A549 (cell line): ENCODE results near the gene E4F1. TPM values are rescaled to one million over a fixed set of nuclear protein-coding genes. Genes with fewer than 3 reads are reported as not detected.

Source experiments
- ATAC-seq, 2 experiments: fragments of 200-7000 bp in 1 of 2; fragments of >200 bp in 1 of 2; cut with Nextera tagmentation in 1 of 2; cut with Tn5 transposase in 1 of 2; 3 replicates each; pipeline versions ENCODE4 v1.8.0 to v1.9.1; 2018 to 2020; ENCODE audit warnings: mild to moderate bottlenecking in 1 of 2, moderate library complexity in 1 of 2
- CTCF ChIA-PET: fragments of 300-600 bp; sonication (Branson Sonifier 250); formaldehyde crosslinking; extraction: SDS; loops from one replicate; lab custom pipeline; 2021; ENCODE audit warnings: antibody characterized with exemption, inconsistent platforms; lab: Yijun Ruan, JAX
- POLR2A ChIA-PET: fragments of 350-600 bp; formaldehyde crosslinking; extraction: SDS; loops from one replicate; lab custom pipeline; 2021; ENCODE audit warnings: antibody characterized with exemption, inconsistent platforms; lab: Yijun Ruan, JAX
- DNase-seq, 2 experiments: peaks; one replicate each; pipeline versions ENCODE4 v3.0.0 to v3.0.0-alpha.2; 2011 to 2016; ENCODE audit warnings: low read depth in 1 of 2, low spot score in 1 of 2
- FAIRE-seq: peaks from 2 replicates; lab custom pipeline; 2011; peaks lifted over from hg19 to GRCh38; lab: Jason Lieb, UNC
- H3K27ac ChIP-seq, 2 experiments: fragments of >200 bp; sonication (Bioruptor Twin); formaldehyde crosslinking; 3 replicates each; pipeline ENCODE4 v1.5.1; 2016 to 2017
- H3K4me1 ChIP-seq: fragments of >200 bp; sonication (Bioruptor Twin); formaldehyde crosslinking; 3 replicates; pipeline ENCODE4 v1.6.1; 2016
- H3K4me2 ChIP-seq: fragments of >200 bp; sonication (Bioruptor Twin); formaldehyde crosslinking; 3 replicates; pipeline ENCODE4 v1.6.1; 2016
- H3K4me3 ChIP-seq: fragments of >200 bp; sonication (Bioruptor Twin); formaldehyde crosslinking; 3 replicates; pipeline ENCODE4 v1.5.1; 2016
- H3K9me3 ChIP-seq: fragments of >200 bp; sonication (Bioruptor Twin); formaldehyde crosslinking; 3 replicates; pipeline ENCODE4 v1.6.1; 2016
- CBX8 ChIP-seq: fragments of 200-600 bp; sonication (generic); IDR thresholded peaks from 2 replicates; pipeline ENCODE4 v1.6.1; 2016
- EHF ChIP-seq: fragments of 250-450 bp; sonication (Bioruptor Pico); IDR thresholded peaks from 2 replicates; pipeline ENCODE4 v1.5.0; 2020; ENCODE audit warnings: mild to moderate bottlenecking
- EHMT2 ChIP-seq: fragments of 200-600 bp; sonication (generic); IDR thresholded peaks from 2 replicates; pipeline ENCODE4 v1.6.1; 2016; ENCODE audit warnings: antibody characterized with exemption, low read depth, mild to moderate bottlenecking, moderate library complexity
- ELK1 ChIP-seq: fragments of 150-350 bp; IDR thresholded peaks from 2 replicates; pipeline ENCODE4 v1.6.1; 2014; ENCODE audit warnings: low read depth, mild to moderate bottlenecking, low read length
- EP300 ChIP-seq, 2 experiments: fragments of >200 bp; sonication (Bioruptor Twin); formaldehyde crosslinking; IDR thresholded peaks; 2 replicates in 1 of 2; 3 replicates in 1 of 2; pipeline ENCODE4 v1.6.1; 2016 to 2017
- ESRRA ChIP-seq: fragments of 150-350 bp; IDR thresholded peaks from 2 replicates; pipeline ENCODE4 v1.6.1; 2014; ENCODE audit warnings: mild to moderate bottlenecking, low read length, borderline replicate concordance
- FOXS1 ChIP-seq: fragments of 250-450 bp; sonication (Bioruptor Pico); IDR thresholded peaks from 2 replicates; pipeline ENCODE4 v1.5.0; 2020; ENCODE audit warnings: mild to moderate bottlenecking, moderate library complexity
- HDAC2 ChIP-seq: fragments of 200-600 bp; sonication (generic); IDR thresholded peaks from 2 replicates; pipeline ENCODE4 v1.6.1; 2016
- HOXB13 ChIP-seq: fragments of 250-450 bp; sonication (Bioruptor Pico); IDR thresholded peaks from 2 replicates; pipeline ENCODE4 v1.5.0; 2020; ENCODE audit warnings: low read depth, mild to moderate bottlenecking, moderate library complexity
- JUN ChIP-seq, 2 experiments: fragments of >200 bp; sonication (Bioruptor Twin); formaldehyde crosslinking; IDR thresholded peaks; 2 replicates in 1 of 2; 3 replicates in 1 of 2; pipeline ENCODE4 v1.6.1; 2016 to 2017
- JUNB ChIP-seq: fragments of >200 bp; sonication (Bioruptor Twin); formaldehyde crosslinking; IDR thresholded peaks from 2 replicates; pipeline ENCODE4 v1.6.1; 2016
- KDM1A ChIP-seq: fragments of 200-600 bp; sonication (generic); IDR thresholded peaks from 2 replicates; pipeline ENCODE4 v1.6.1; 2016; ENCODE audit warnings: low read depth, mild to moderate bottlenecking
- KDM5A ChIP-seq: fragments of 200-600 bp; sonication (generic); IDR thresholded peaks from 2 replicates; pipeline ENCODE4 v1.6.1; 2016; ENCODE audit warnings: antibody characterized with exemption, mild to moderate bottlenecking
- NPAS2 ChIP-seq: fragments of 250-450 bp; sonication (Bioruptor Pico); IDR thresholded peaks from 2 replicates; pipeline ENCODE4 v1.8.0; 2022; ENCODE audit warnings: mild to moderate bottlenecking, moderate library complexity, borderline replicate concordance
- NR3C1 ChIP-seq: fragments of >200 bp; sonication (Bioruptor Twin); formaldehyde crosslinking; IDR thresholded peaks from 3 replicates; pipeline ENCODE4 v1.6.1; 2017
- PHF8 ChIP-seq: fragments of 200-600 bp; sonication (generic); IDR thresholded peaks from 2 replicates; pipeline ENCODE4 v1.6.1; 2016; ENCODE audit warnings: low read depth, mild to moderate bottlenecking, antibody characterized with exemption, moderate library complexity, borderline replicate concordance
- RAD21 ChIP-seq, 2 experiments: fragments of >200 bp in 1 of 2; sonication (Bioruptor Twin) in 1 of 2; formaldehyde crosslinking in 1 of 2; IDR thresholded peaks in 1 of 2; conservative IDR thresholded peaks in 1 of 2; 2 replicates in 1 of 2; 3 replicates in 1 of 2; pipeline ENCODE4 v1.6.1; 2012 to 2018; ENCODE audit warnings: inconsistent platforms in 1 of 2
- RCOR1 ChIP-seq: fragments of 150-350 bp; IDR thresholded peaks from 2 replicates; pipeline ENCODE4 v1.6.1; 2014; ENCODE audit warnings: antibody characterized with exemption, low read length, low read depth
- SMC3 ChIP-seq: fragments of >200 bp; sonication (Bioruptor Twin); formaldehyde crosslinking; IDR thresholded peaks from 3 replicates; pipeline ENCODE4 v1.6.1; 2018; ENCODE audit warnings: inconsistent platforms
- TFCP2L1 ChIP-seq: fragments of 250-450 bp; sonication (Bioruptor Pico); IDR thresholded peaks from 2 replicates; pipeline ENCODE4 v1.5.0; 2021; ENCODE audit warnings: mild to moderate bottlenecking
- ZC3H11A ChIP-seq: fragments of 450-650 bp; IDR thresholded peaks from 2 replicates; pipeline ENCODE4 v1.6.1; 2014; ENCODE audit warnings: antibody characterized with exemption, mild to moderate bottlenecking
- ZFP36 ChIP-seq: fragments of 450-650 bp; IDR thresholded peaks from 2 replicates; pipeline ENCODE4 v1.6.1; 2014; ENCODE audit warnings: borderline replicate concordance; ENCODE audit not compliant: partially characterized antibody
- ZSCAN20 ChIP-seq: fragments of 250-450 bp; sonication (Bioruptor Pico); IDR thresholded peaks from 2 replicates; pipeline ENCODE4 v1.8.0; 2022; ENCODE audit warnings: mild to moderate bottlenecking, moderate library complexity
- WGBS: methylation state at CpG from one replicate; pipeline ENCODE4 v1.1.6; 2017; ENCODE audit errors: missing lambda C conversion rate; 5-methylcytosine and 5-hydroxymethylcytosine counted together
- polyA plus RNA-seq, 4 experiments: library from polyadenylated mRNA; depleted of rRNA in 3 of 4; stranded (reverse); fragments of >200 nt; fragmentation: RNase III in 1 of 4; extraction: RNeasy Plus Mini Kit Qiagen cat#74134 plus additional on column Dnase treatment in 1 of 4; gene quantifications; 2 replicates in 3 of 4; 3 replicates in 1 of 4; pipeline ENCODE4 v1.2.3, GENCODE V29; 2011 to 2017
- TF ChIP-seq, protein P1 (sequence below): fragments of >200 bp; sonication (Bioruptor Twin); formaldehyde crosslinking; IDR thresholded peaks from 2 replicates; pipeline ENCODE4 v1.6.1; 2016
- TF ChIP-seq, protein P2 (sequence below): fragments of >200 bp; sonication (Bioruptor Twin); formaldehyde crosslinking; IDR thresholded peaks from 3 replicates; pipeline ENCODE4 v1.6.1; 2016

The E4F1 gene
- polyA plus RNA-seq, 2 of the 4 experiments (the other 2 are of a cell fraction): 10.4 to 23.3 TPM

GRCh38 chr16:2179107-2179501 is 44.3 kb upstream of the E4F1 start:
- POLR2A ChIA-PET: no interaction called here
- no peaks in the 10 kb centered on the region for H3K4me1 ChIP-seq
- no peak overlapping the region for H3K4me2 ChIP-seq
- H3K4me3 ChIP-seq: no peak overlapping the region
- no peak for TF ChIP-seq TFCP2L1 (CRISPR knock-in tag)
- no peak for TF ChIP-seq ZSCAN20 (CRISPR knock-in tag)
- TF ChIP-seq ELK1: no peak
- no peak for TF ChIP-seq SMC3
- TF ChIP-seq EHMT2: no peak
- TF ChIP-seq, all 56 proteins: peak for 0
- ATAC-seq (no peak), DNase-seq (no peak), FAIRE-seq (no peak)
- CTCF ChIA-PET: no interaction called here
- Histone ChIP-seq H3K9me3 (no peaks in the 10 kb centered on the region), H3K27ac (no peak overlapping the region)
- 96% methylated on average over 41 of the region's 50 CpGs for WGBS

DNA sequence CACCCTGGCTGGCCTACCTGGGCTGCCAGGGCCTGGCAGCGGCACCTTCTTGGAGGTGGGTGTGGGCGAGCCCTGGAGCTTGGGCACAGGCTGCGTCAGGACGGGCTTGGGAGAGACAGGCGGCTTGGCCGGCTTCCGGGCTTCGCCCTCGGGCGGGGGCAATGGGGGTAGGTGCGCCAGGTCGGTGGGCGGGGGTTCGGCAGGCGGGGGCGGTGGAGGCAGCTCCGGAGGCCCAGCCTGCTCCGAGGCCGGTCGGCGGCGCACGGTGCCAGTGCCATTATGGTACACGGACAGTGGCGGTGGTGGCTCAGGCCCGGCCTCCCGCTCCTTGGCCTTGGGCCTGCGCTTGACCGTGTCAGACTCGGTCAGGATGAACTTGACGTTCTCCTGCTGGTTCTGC is 43.8 kb upstream of the E4F1 start:
- ChIA-PET POLR2A (no interaction called here), CTCF (no interaction called here)
- H3K4me3 ChIP-seq: no peak overlapping the region
- no peak for DNase-seq
- 94% methylated on average over 14 of the region's 31 CpGs for WGBS
- no peak for FAIRE-seq
- H3K4me1 ChIP-seq: no peaks in the 10 kb centered on the region
- TF ChIP-seq EP300 (IDR thresholded peaks at IDR 0.05): no peak
- no peak for TF ChIP-seq KDM1A
- TF ChIP-seq EHF (CRISPR knock-in tag): no peak
- no peak for TF ChIP-seq ZFP36
- no peak for TF ChIP-seq ELK1
- no peak overlapping the region for H3K27ac ChIP-seq
- H3K4me2 ChIP-seq: no peak overlapping the region
- no peak for ATAC-seq
- H3K9me3 ChIP-seq: no peaks in the 10 kb centered on the region

DNA sequence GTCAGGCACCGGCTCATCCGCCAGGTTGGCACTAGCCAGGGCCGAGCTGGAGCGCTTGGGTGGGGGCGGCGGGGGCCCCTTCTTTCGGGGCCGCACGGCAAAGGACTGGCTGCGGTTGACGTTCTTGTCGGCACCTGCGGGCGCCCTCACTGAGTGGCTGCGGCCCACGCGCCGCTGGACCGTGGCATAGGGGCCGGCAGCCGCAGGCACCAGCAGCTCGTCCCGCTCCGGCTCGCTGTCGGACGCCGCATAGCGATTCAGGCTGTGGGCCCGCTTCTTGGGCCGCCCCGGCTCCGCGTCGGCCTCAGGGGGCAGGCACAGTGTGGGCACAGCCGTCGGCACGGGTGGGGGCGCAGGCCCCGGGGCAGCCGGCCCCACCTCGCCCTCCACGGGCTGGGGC is 42.9 kb upstream of the E4F1 start:
- Histone ChIP-seq H3K4me1 (no peaks in the 10 kb centered on the region), H3K27ac (no peak overlapping the region), H3K9me3 (no peaks in the 10 kb centered on the region), H3K4me3 (no peak overlapping the region), H3K4me2 (no peak overlapping the region)
- 97% methylated on average over 21 of the region's 43 CpGs for WGBS
- DNase-seq (no peak), FAIRE-seq (no peak), ATAC-seq (no peak)
- ChIA-PET CTCF (interaction anchor here (2.9 kb wide), 1 partner anchor 15 kb away, joined by 13 read pairs; no protein-coding TSS in a partner anchor), POLR2A (interaction anchor here (1.9 kb wide), 1 partner anchor 25 kb away, joined by 7 read pairs; the partner anchor contains the start of gene TRAF7)
- no peak for TF ChIP-seq ZFP36
- TF ChIP-seq ESRRA: no peak
- TF ChIP-seq HDAC2: no peak
- TF ChIP-seq JUN (IDR thresholded peaks at IDR 0.05): no peak
- no peak for TF ChIP-seq HOXB13 (CRISPR knock-in tag)
- TF ChIP-seq CBX8: no peak
- TF ChIP-seq NPAS2 (CRISPR knock-in tag): no peak
- TF ChIP-seq PHF8: no peak
- no peak for TF ChIP-seq FOXS1 (CRISPR knock-in tag)
- TF ChIP-seq, protein P1, sequence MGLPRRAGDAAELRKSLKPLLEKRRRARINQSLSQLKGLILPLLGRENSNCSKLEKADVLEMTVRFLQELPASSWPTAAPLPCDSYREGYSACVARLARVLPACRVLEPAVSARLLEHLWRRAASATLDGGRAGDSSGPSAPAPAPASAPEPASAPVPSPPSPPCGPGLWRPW: no peak
- TF ChIP-seq RCOR1: no peak
- TF ChIP-seq, protein P2, sequence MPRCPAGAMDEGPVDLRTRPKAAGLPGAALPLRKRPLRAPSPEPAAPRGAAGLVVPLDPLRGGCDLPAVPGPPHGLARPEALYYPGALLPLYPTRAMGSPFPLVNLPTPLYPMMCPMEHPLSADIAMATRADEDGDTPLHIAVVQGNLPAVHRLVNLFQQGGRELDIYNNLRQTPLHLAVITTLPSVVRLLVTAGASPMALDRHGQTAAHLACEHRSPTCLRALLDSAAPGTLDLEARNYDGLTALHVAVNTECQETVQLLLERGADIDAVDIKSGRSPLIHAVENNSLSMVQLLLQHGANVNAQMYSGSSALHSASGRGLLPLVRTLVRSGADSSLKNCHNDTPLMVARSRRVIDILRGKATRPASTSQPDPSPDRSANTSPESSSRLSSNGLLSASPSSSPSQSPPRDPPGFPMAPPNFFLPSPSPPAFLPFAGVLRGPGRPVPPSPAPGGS: no peak
- no peak for TF ChIP-seq KDM5A
- TF ChIP-seq ZC3H11A: no peak
- TF ChIP-seq RAD21 (conservative IDR thresholded peaks at IDR 0.05 in 1 of 2, IDR thresholded peaks at IDR 0.05 in 1 of 2): no peak
- no peak for TF ChIP-seq NR3C1
- no peak for TF ChIP-seq JUNB
